ENCODE measurements around the gene CDH5.

GRCh38 chr16:66446737-66447136, 80.2 kb downstream of the CDH5 start:
- TF ChIP-seq CTCF (IDR thresholded peaks at IDR 0.05), result no peak
- no peak for TF ChIP-seq EP300 (IDR thresholded peaks at IDR 0.05; ENCODE audit: low read depth)
- no peak for TF ChIP-seq POLR2A (IDR thresholded peaks at IDR 0.05)

All from transverse colon (tissue), 3 donors.